HG03103 (cell line): Measurements from ENCODE around the gene PCSK5.

Source experiments
- ATAC-seq: cut with Tn5 transposase; IDR thresholded peaks from one replicate; pipeline ENCODE4 v1.9.1; 2021; ENCODE audit warnings: low read depth; ENCODE audit not compliant: unreplicated experiment

The PCSK5 gene

GRCh38 chr9:76404401-76404800 is 513.9 kb downstream of the PCSK5 start:
- ATAC-seq: no peak

GRCh38 chr9:76405340-76405739 is 514.9 kb downstream of the PCSK5 start:
- ATAC-seq: no peak

- ATAC-seq: no peak
Observed at GRCh38 chr9:76405868-76406267, 515.4 kb downstream of the PCSK5 start.
